ENCODE data around the gene ATP2C2.

The ATP2C2 gene

GRCh38 chr16:84458606-84459532 is 90.5 kb downstream of the ATP2C2 start:
- H3K27me3 Mint-ChIP-seq, result no peaks in the 10 kb centered on the region
- H3K4me1 Mint-ChIP-seq, result no peaks in the 10 kb centered on the region
- no peaks in the 10 kb centered on the region for H3K9me3 Mint-ChIP-seq
- ATAC-seq (ENCODE audit: low read depth) (no peak), DNase-seq (ENCODE audit: low spot score in 2 of 2) (no peak)
- no peak overlapping the region for H3K27ac Mint-ChIP-seq
- H3K36me3 Mint-ChIP-seq, result peaks cover 10% of the 10 kb centered on the region
- H3K4me3 Mint-ChIP-seq, result no peak overlapping the region

- peaks cover 10% of the 10 kb centered on the region for H3K36me3 Mint-ChIP-seq
- no peak overlapping the region for H3K27ac Mint-ChIP-seq
Measured at GRCh38 chr16:84459533-84459894, 91.2 kb downstream of the ATP2C2 start.

GRCh38 chr16:84459941-84460405 is 91.6 kb downstream of the ATP2C2 start:
- Mint-ChIP-seq H3K27ac (no peak overlapping the region), H3K27me3 (no peaks in the 10 kb centered on the region), H3K4me3 (no peak overlapping the region), H3K36me3 (peaks cover 12% of the 10 kb centered on the region), H3K9me3 (no peaks in the 10 kb centered on the region), H3K4me1 (no peaks in the 10 kb centered on the region)
- DNase-seq (ENCODE audit: low spot score in 2 of 2), result no peak
- no peak for ATAC-seq (ENCODE audit: low read depth)

More at GRCh38 chr16:84459533-84459894, 91.2 kb downstream of the ATP2C2 start:
- H3K4me1 Mint-ChIP-seq, result no peaks in the 10 kb centered on the region
- H3K27me3 Mint-ChIP-seq, result no peaks in the 10 kb centered on the region
- H3K9me3 Mint-ChIP-seq, result no peaks in the 10 kb centered on the region
- no peak overlapping the region for H3K4me3 Mint-ChIP-seq
- no peak for ATAC-seq (ENCODE audit: low read depth)
- no peak for DNase-seq (ENCODE audit: low spot score in 2 of 2)

GRCh38 chr16:84460406-84461028 is 92.2 kb downstream of the ATP2C2 start:
- H3K9me3 Mint-ChIP-seq, result no peaks in the 10 kb centered on the region
- H3K27ac Mint-ChIP-seq, result no peak overlapping the region
- H3K27me3 Mint-ChIP-seq, result no peaks in the 10 kb centered on the region
- H3K36me3 Mint-ChIP-seq, result peaks cover 13% of the 10 kb centered on the region
- no peak overlapping the region for H3K4me3 Mint-ChIP-seq
- ATAC-seq (ENCODE audit: low read depth) (no peak), DNase-seq (ENCODE audit: low spot score in 2 of 2) (no peak)
- no peaks in the 10 kb centered on the region for H3K4me1 Mint-ChIP-seq

GRCh38 chr16:84461029-84461412 is 92.7 kb downstream of the ATP2C2 start:
- Mint-ChIP-seq H3K27me3 (no peaks in the 10 kb centered on the region), H3K36me3 (peaks cover 15% of the 10 kb centered on the region), H3K9me3 (peaks cover 2% of the 10 kb centered on the region), H3K4me3 (no peak overlapping the region), H3K4me1 (no peaks in the 10 kb centered on the region), H3K27ac (no peak overlapping the region)
- no peak for DNase-seq (ENCODE audit: low spot score in 2 of 2)
- no peak for ATAC-seq (ENCODE audit: low read depth)

GRCh38 chr16:84461413-84462295 is 93.3 kb downstream of the ATP2C2 start:
- no peak for DNase-seq (ENCODE audit: low spot score in 2 of 2)
- H3K27ac Mint-ChIP-seq, result no peak overlapping the region
- H3K36me3 Mint-ChIP-seq, result peaks cover 19% of the 10 kb centered on the region
- H3K9me3 Mint-ChIP-seq, result peaks cover 4% of the 10 kb centered on the region
- no peaks in the 10 kb centered on the region for H3K27me3 Mint-ChIP-seq
- no peaks in the 10 kb centered on the region for H3K4me1 Mint-ChIP-seq
- no peak for ATAC-seq (ENCODE audit: low read depth)
- H3K4me3 Mint-ChIP-seq, result no peak overlapping the region

GRCh38 chr16:84462296-84463210 is 94.2 kb downstream of the ATP2C2 start:
- peaks cover 26% of the 10 kb centered on the region for H3K36me3 Mint-ChIP-seq
- H3K4me3 Mint-ChIP-seq, result no peak overlapping the region
- H3K27ac Mint-ChIP-seq, result no peak overlapping the region
- peaks cover 7% of the 10 kb centered on the region for H3K9me3 Mint-ChIP-seq
- DNase-seq (ENCODE audit: low spot score in 2 of 2) (no peak), ATAC-seq (ENCODE audit: low read depth) (no peak)
- no peaks in the 10 kb centered on the region for H3K27me3 Mint-ChIP-seq
- H3K4me1 Mint-ChIP-seq, result no peaks in the 10 kb centered on the region

GRCh38 chr16:84463221-84463620 is 94.9 kb downstream of the ATP2C2 start:
- peaks cover 9% of the 10 kb centered on the region for H3K9me3 Mint-ChIP-seq
- no peaks in the 10 kb centered on the region for H3K27me3 Mint-ChIP-seq
- ATAC-seq (ENCODE audit: low read depth), result no peak
- no peaks in the 10 kb centered on the region for H3K4me1 Mint-ChIP-seq
- H3K36me3 Mint-ChIP-seq, result peaks cover 33% of the 10 kb centered on the region
- no peak for DNase-seq (ENCODE audit: low spot score in 2 of 2)
- H3K4me3 Mint-ChIP-seq, result no peak overlapping the region
- no peak overlapping the region for H3K27ac Mint-ChIP-seq

- ATAC-seq (ENCODE audit: low read depth) (no peak), DNase-seq (ENCODE audit: low spot score in 2 of 2) (no peak)
- peaks cover 34% of the 10 kb centered on the region for H3K36me3 Mint-ChIP-seq
- no peak overlapping the region for H3K27ac Mint-ChIP-seq
- H3K4me3 Mint-ChIP-seq, result no peak overlapping the region
- no peaks in the 10 kb centered on the region for H3K4me1 Mint-ChIP-seq
- no peaks in the 10 kb centered on the region for H3K27me3 Mint-ChIP-seq
- H3K9me3 Mint-ChIP-seq, result peaks cover 9% of the 10 kb centered on the region
Measured at GRCh38 chr16:84464116-84464515, 95.8 kb downstream of the ATP2C2 start.

- H3K4me1 Mint-ChIP-seq, result no peaks in the 10 kb centered on the region
- H3K36me3 Mint-ChIP-seq, result peaks cover 33% of the 10 kb centered on the region
- H3K9me3 Mint-ChIP-seq, result peaks cover 9% of the 10 kb centered on the region
- ATAC-seq (ENCODE audit: low read depth) (no peak), DNase-seq (ENCODE audit: low spot score in 2 of 2) (no peak)
- no peak overlapping the region for H3K4me3 Mint-ChIP-seq
- H3K27ac Mint-ChIP-seq, result no peak overlapping the region
- H3K27me3 Mint-ChIP-seq, result no peaks in the 10 kb centered on the region
Measured at GRCh38 chr16:84465154-84465553, 96.8 kb downstream of the ATP2C2 start.

- no peaks in the 10 kb centered on the region for H3K4me1 Mint-ChIP-seq
- H3K36me3 Mint-ChIP-seq, result peaks cover 33% of the 10 kb centered on the region
- ATAC-seq (ENCODE audit: low read depth), result no peak
- H3K27me3 Mint-ChIP-seq, result no peaks in the 10 kb centered on the region
- H3K4me3 Mint-ChIP-seq, result no peak overlapping the region
- no peak overlapping the region for H3K27ac Mint-ChIP-seq
- peaks cover 10% of the 10 kb centered on the region for H3K9me3 Mint-ChIP-seq
- DNase-seq (ENCODE audit: low spot score in 2 of 2), result no peak
Measured at GRCh38 chr16:84466692-84467091, 98.4 kb downstream of the ATP2C2 start.

GRCh38 chr16:84467256-84467655 is 98.9 kb downstream of the ATP2C2 start:
- DNase-seq (ENCODE audit: low spot score in 2 of 2) (no peak), ATAC-seq (ENCODE audit: low read depth) (no peak)
- H3K4me3 Mint-ChIP-seq, result no peak overlapping the region
- peaks cover 15% of the 10 kb centered on the region for H3K9me3 Mint-ChIP-seq
- no peak overlapping the region for H3K27ac Mint-ChIP-seq
- H3K4me1 Mint-ChIP-seq, result no peaks in the 10 kb centered on the region
- peaks cover 34% of the 10 kb centered on the region for H3K36me3 Mint-ChIP-seq
- no peaks in the 10 kb centered on the region for H3K27me3 Mint-ChIP-seq

- ATAC-seq (ENCODE audit: low read depth), result no peak
- H3K27ac Mint-ChIP-seq, result no peak overlapping the region
Measured at GRCh38 chr16:84467709-84468108, 99.4 kb downstream of the ATP2C2 start.

More at GRCh38 chr16:84467709-84468108, 99.4 kb downstream of the ATP2C2 start:
- no peak overlapping the region for H3K4me3 Mint-ChIP-seq
- no peaks in the 10 kb centered on the region for H3K4me1 Mint-ChIP-seq
- H3K36me3 Mint-ChIP-seq, result peaks cover 36% of the 10 kb centered on the region
- no peaks in the 10 kb centered on the region for H3K27me3 Mint-ChIP-seq
- peaks cover 15% of the 10 kb centered on the region for H3K9me3 Mint-ChIP-seq
- no peak for DNase-seq (ENCODE audit: low spot score in 2 of 2)
